Lung (tissue), 12 donors: ENCODE results near the gene PSORS1C2. TPM values are rescaled to one million over a fixed set of nuclear protein-coding genes. Genes with fewer than 3 reads are reported as not detected.

Experiments used
- ATAC-seq: fragments of 200-7000 bp; cut with Tn5 transposase; one replicate; pipeline ENCODE4 v1.9.1; 2020; ENCODE audit warnings: moderate number of reproducible peaks; ENCODE audit not compliant: insufficient read depth, low FRiP score
- DNase-seq, 3 donors: peaks; one replicate each; pipeline ENCODE4 v3.0.0-alpha.2; 2013 to 2017
- H3K27ac ChIP-seq, 2 donors: one replicate each; pipeline ENCODE4 v1.5.1; 2013; ENCODE audit warnings: mild to moderate bottlenecking in 2 of 2, moderate library complexity in 2 of 2, control low read depth in 1 of 2, inconsistent platforms in 1 of 2, low read depth in 1 of 2, low read length in 1 of 2
- H3K27me3 ChIP-seq, 3 donors: one replicate each; pipeline ENCODE4 v1.5.1; 2013; ENCODE audit warnings: low read length in 2 of 3; ENCODE audit not compliant: control insufficient read depth in 3 of 3, insufficient read depth in 3 of 3
- H3K36me3 ChIP-seq, 4 donors: one replicate each; pipeline ENCODE4 v1.5.1; 2013; ENCODE audit warnings: low read length in 4 of 4, mild to moderate bottlenecking in 1 of 4, moderate library complexity in 1 of 4; ENCODE audit not compliant: control insufficient read depth in 4 of 4, insufficient read depth in 4 of 4
- H3K4me1 ChIP-seq, 5 donors: one replicate each; pipeline ENCODE4 v1.5.1; 2013; ENCODE audit warnings: low read length in 5 of 5, mild to moderate bottlenecking in 2 of 5, moderate library complexity in 1 of 5; ENCODE audit not compliant: control insufficient read depth in 5 of 5, insufficient read depth in 5 of 5
- H3K4me3 ChIP-seq: one replicate; pipeline ENCODE4 v1.5.1; 2013; ENCODE audit warnings: mild to moderate bottlenecking, control low read depth, moderate library complexity
- H3K9ac ChIP-seq, 2 donors: one replicate each; pipeline ENCODE4 v1.5.1; 2013; ENCODE audit warnings: low read length in 2 of 2, control low read depth in 1 of 2; ENCODE audit not compliant: insufficient read depth in 1 of 2
- H3K9me3 ChIP-seq, 4 donors: one replicate each; pipeline ENCODE4 v1.5.1; 2013; ENCODE audit warnings: low read length in 3 of 4, mild to moderate bottlenecking in 1 of 4, moderate library complexity in 1 of 4; ENCODE audit not compliant: control insufficient read depth in 4 of 4, insufficient read depth in 3 of 4
- CTCF ChIP-seq: IDR thresholded peaks from 2 replicates; pipeline ENCODE4 v1.5.1; 2012; ENCODE audit warnings: mild to moderate bottlenecking; ENCODE audit errors: control extremely low read depth, extremely low read depth
- WGBS, 2 donors: extraction: QIAGEN DNeasy Blood & Tissue Kit; methylation state at CpG; one replicate each; pipeline ENCODE4 v1.1.7; 2013; 5-methylcytosine and 5-hydroxymethylcytosine counted together
- polyA plus RNA-seq, 2 donors: library from polyadenylated mRNA; stranded (reverse); fragments of 200-250 nt; gene quantifications; one replicate each; pipeline ENCODE4 v1.2.1, GENCODE V29; 2013
- total RNA-seq, 2 donors: library from RNA; depleted of rRNA in 1 of 2; stranded (reverse); fragments of >200 nt in 1 of 2; gene quantifications; one replicate each; pipeline ENCODE4 v1.2.1, GENCODE V29; 2014 to 2021
- donor health status: control.
- donor health status: control.
- donor health status: Bipolar disorder and iron deficiency.
- donor health status: healthy.
- donor health status: DM: yes; HTN: yes; CAD: no.

Gene PSORS1C2
- total and polyA plus RNA-seq, 4 donors: not detected

- Histone ChIP-seq H3K27me3 (no peaks in the 10 kb centered on the region), H3K27ac (no peak overlapping the region), H3K9me3 (no peaks in the 10 kb centered on the region), H3K4me1 (peaks cover 0 to 10% (median 4%) of the 10 kb centered on the region in 5 donors), H3K9ac (no peak overlapping the region), H3K36me3 (no peaks in the 10 kb centered on the region), H3K4me3 (no peak overlapping the region)
- ATAC-seq (no peak), DNase-seq (peak in 1 of 3 donors; percentile 10)
- WGBS, 2 donors: 54 to 56% methylated on average over 8 of the region's 8 CpGs
- no peak for TF ChIP-seq CTCF
Observed at GRCh38 chr6:31178143-31179041, 39.5 kb upstream of the PSORS1C2 start.

- DNase-seq: peak; percentile 47 to 79 (median 73)
- no peak overlapping the region for H3K27ac ChIP-seq
- peaks cover 0 to 13% (median 4%) of the 10 kb centered on the region in 5 donors for H3K4me1 ChIP-seq
Observed at GRCh38 chr6:31175971-31176370, 37.1 kb upstream of the PSORS1C2 start.

GRCh38 chr6:31174378-31174777 is 35.5 kb upstream of the PSORS1C2 start:
- TF ChIP-seq CTCF: no peak
- Histone ChIP-seq H3K27me3 (no peaks in the 10 kb centered on the region), H3K4me3 (no peak overlapping the region), H3K27ac (no peak overlapping the region), H3K9me3 (no peaks in the 10 kb centered on the region), H3K36me3 (no peaks in the 10 kb centered on the region), H3K4me1 (peaks cover 0 to 13% (median 4%) of the 10 kb centered on the region in 5 donors), H3K9ac (no peak overlapping the region)
- DNase-seq (no peak), ATAC-seq (no peak)
- 87 to 91% methylated on average over 5 of the region's 5 CpGs for WGBS, 2 donors

More at GRCh38 chr6:31175971-31176370, 37.1 kb upstream of the PSORS1C2 start:
- TF ChIP-seq CTCF: no peak
- no peak for ATAC-seq
- 79 to 80% methylated on average over 3 of the region's 3 CpGs for WGBS, 2 donors
- Histone ChIP-seq H3K9me3 (no peaks in the 10 kb centered on the region), H3K36me3 (no peaks in the 10 kb centered on the region), H3K9ac (no peak overlapping the region), H3K4me3 (no peak overlapping the region), H3K27me3 (no peaks in the 10 kb centered on the region)
